ENCODE measurements around the gene PRSS56.

PRSS56 gene

GRCh38 chr2:232477751-232478510, 42.3 kb upstream of the PRSS56 start:
- H3K4me2 ChIP-seq (ENCODE audit: low read length, poor library complexity, severe bottlenecking): no peak overlapping the region
- peaks cover under 1% of the 10 kb centered on the region for H3K9me3 ChIP-seq (ENCODE audit: control insufficient read depth, low read length)
- no peaks in the 10 kb centered on the region for H3K79me1 ChIP-seq (replicated peaks; ENCODE audit: low read length, poor library complexity, severe bottlenecking)
- no peak overlapping the region for H4K8ac ChIP-seq (ENCODE audit: low read length)
- H2AFZ ChIP-seq (ENCODE audit: low read depth, low read length): no peak overlapping the region
- no peaks in the 10 kb centered on the region for H3K4me1 ChIP-seq (ENCODE audit: control insufficient read depth, insufficient read depth, low read depth, low read length)
- H3K18ac ChIP-seq (ENCODE audit: low read depth in 1 of 2, low read length in 2 of 2): no peak overlapping the region
- no peak overlapping the region for H2BK120ac ChIP-seq (ENCODE audit: low read depth, low read length)
- no peak overlapping the region for H3K14ac ChIP-seq (ENCODE audit: low read length in 2 of 2)
- no peak overlapping the region for H3K4ac ChIP-seq (ENCODE audit: low read depth in 1 of 2, low read length in 2 of 2)
- no peak overlapping the region for H3K9ac ChIP-seq (ENCODE audit: low read length)
- no peak overlapping the region for H3K4me3 ChIP-seq (ENCODE audit: insufficient read depth in 1 of 2, low read depth in 1 of 2, low read length in 2 of 2)
- peaks cover 80 to 85% of the 10 kb centered on the region in 2 experiments for H3K27me3 ChIP-seq (ENCODE audit: control insufficient read depth in 1 of 2, insufficient read depth in 1 of 2, low read length in 2 of 2)
- no peak overlapping the region for H2AK5ac ChIP-seq (ENCODE audit: low read length, severe bottlenecking)
- no peaks in the 10 kb centered on the region for H3K36me3 ChIP-seq (ENCODE audit: control insufficient read depth in 1 of 2, insufficient read depth in 2 of 2, low read depth in 1 of 2, low read length in 2 of 2)
- H2BK12ac ChIP-seq (ENCODE audit: low read length in 2 of 2): no peak overlapping the region
- H3K27ac ChIP-seq (ENCODE audit: low read length, poor library complexity, severe bottlenecking): no peak overlapping the region
- H2BK15ac ChIP-seq (ENCODE audit: low read depth, poor library complexity, severe bottlenecking): no peak overlapping the region
- H3K23ac ChIP-seq (ENCODE audit: low read length in 2 of 2): no peak overlapping the region
- no peak overlapping the region for H2BK5ac ChIP-seq (ENCODE audit: low read depth, low read length, poor library complexity, severe bottlenecking)
- H4K91ac ChIP-seq (ENCODE audit: low read length): no peak overlapping the region
- 84% methylated on average over 12 of the region's 13 CpGs for WGBS
- no peak for DNase-seq

- DNase-seq: no peak
- Histone ChIP-seq H3K36me3 (ENCODE audit: control insufficient read depth in 1 of 2, insufficient read depth in 2 of 2, low read depth in 1 of 2, low read length in 2 of 2) (no peaks in the 10 kb centered on the region), H3K79me1 (replicated peaks; ENCODE audit: low read length, poor library complexity, severe bottlenecking) (no peaks in the 10 kb centered on the region), H4K8ac (ENCODE audit: low read length) (no peak overlapping the region), H3K4me1 (ENCODE audit: control insufficient read depth, insufficient read depth, low read depth, low read length) (no peaks in the 10 kb centered on the region), H3K27ac (ENCODE audit: low read length, poor library complexity, severe bottlenecking) (no peak overlapping the region), H3K18ac (ENCODE audit: low read depth in 1 of 2, low read length in 2 of 2) (no peak overlapping the region), H2BK5ac (ENCODE audit: low read depth, low read length, poor library complexity, severe bottlenecking) (no peak overlapping the region), H2BK12ac (ENCODE audit: low read length in 2 of 2) (no peak overlapping the region), H2BK15ac (ENCODE audit: low read depth, poor library complexity, severe bottlenecking) (no peak overlapping the region), H3K4me3 (ENCODE audit: insufficient read depth in 1 of 2, low read depth in 1 of 2, low read length in 2 of 2) (no peak overlapping the region), H3K4me2 (ENCODE audit: low read length, poor library complexity, severe bottlenecking) (no peak overlapping the region), H3K4ac (ENCODE audit: low read depth in 1 of 2, low read length in 2 of 2) (no peak overlapping the region), H2AFZ (ENCODE audit: low read depth, low read length) (no peak overlapping the region), H3K14ac (ENCODE audit: low read length in 2 of 2) (peak overlapping the region in 1 of 2 experiments; percentile 42), H3K27me3 (ENCODE audit: control insufficient read depth in 1 of 2, insufficient read depth in 1 of 2, low read length in 2 of 2) (peaks cover 77 to 82% of the 10 kb centered on the region in 2 experiments), H3K9ac (ENCODE audit: low read length) (no peak overlapping the region), H4K91ac (ENCODE audit: low read length) (no peak overlapping the region), H2AK5ac (ENCODE audit: low read length, severe bottlenecking) (no peak overlapping the region), H2BK120ac (ENCODE audit: low read depth, low read length) (no peak overlapping the region), H3K9me3 (ENCODE audit: control insufficient read depth, low read length) (no peaks in the 10 kb centered on the region), H3K23ac (ENCODE audit: low read length in 2 of 2) (no peak overlapping the region)
- 79% methylated on average over 19 of the region's 19 CpGs for WGBS
Measured at GRCh38 chr2:232478571-232479340, 41.4 kb upstream of the PRSS56 start.

- Histone ChIP-seq H3K14ac (ENCODE audit: low read length in 2 of 2) (peak overlapping the region in 1 of 2 experiments; percentile 42), H3K23ac (ENCODE audit: low read length in 2 of 2) (no peak overlapping the region), H2BK120ac (ENCODE audit: low read depth, low read length) (no peak overlapping the region), H2BK12ac (ENCODE audit: low read length in 2 of 2) (no peak overlapping the region), H2BK5ac (ENCODE audit: low read depth, low read length, poor library complexity, severe bottlenecking) (no peak overlapping the region), H3K4ac (ENCODE audit: low read depth in 1 of 2, low read length in 2 of 2) (no peak overlapping the region), H3K27me3 (ENCODE audit: control insufficient read depth in 1 of 2, insufficient read depth in 1 of 2, low read length in 2 of 2) (peaks cover 77 to 82% of the 10 kb centered on the region in 2 experiments), H3K9me3 (ENCODE audit: control insufficient read depth, low read length) (no peaks in the 10 kb centered on the region), H2AFZ (ENCODE audit: low read depth, low read length) (no peak overlapping the region), H3K27ac (ENCODE audit: low read length, poor library complexity, severe bottlenecking) (no peak overlapping the region), H3K4me3 (ENCODE audit: insufficient read depth in 1 of 2, low read depth in 1 of 2, low read length in 2 of 2) (no peak overlapping the region), H4K8ac (ENCODE audit: low read length) (no peak overlapping the region), H2BK15ac (ENCODE audit: low read depth, poor library complexity, severe bottlenecking) (no peak overlapping the region), H3K4me1 (ENCODE audit: control insufficient read depth, insufficient read depth, low read depth, low read length) (no peaks in the 10 kb centered on the region), H3K36me3 (ENCODE audit: control insufficient read depth in 1 of 2, insufficient read depth in 2 of 2, low read depth in 1 of 2, low read length in 2 of 2) (no peaks in the 10 kb centered on the region), H3K9ac (ENCODE audit: low read length) (no peak overlapping the region), H4K91ac (ENCODE audit: low read length) (no peak overlapping the region), H3K79me1 (replicated peaks; ENCODE audit: low read length, poor library complexity, severe bottlenecking) (no peaks in the 10 kb centered on the region), H3K4me2 (ENCODE audit: low read length, poor library complexity, severe bottlenecking) (no peak overlapping the region), H3K18ac (ENCODE audit: low read depth in 1 of 2, low read length in 2 of 2) (no peak overlapping the region), H2AK5ac (ENCODE audit: low read length, severe bottlenecking) (no peak overlapping the region)
- whole genome bisulfite sequencing: 76% methylated on average over 18 of the region's 21 CpGs
- no peak for DNase-seq
Measured at GRCh38 chr2:232479341-232480200, 40.6 kb upstream of the PRSS56 start.
